ENCODE data around the gene RIC3. TPM values are rescaled to one million over a fixed set of nuclear protein-coding genes. Genes with fewer than 3 reads are reported as not detected.

RIC3 gene
- total and polyA plus RNA-seq, 2 of the 8 experiments (the other 6 are each of a cell fraction or from before 2014, with no cell fraction given), result 6.4 to 15.5 TPM

GRCh38 chr11:8060146-8060719 lies 108.6 kb downstream of the RIC3 start (continued):
- no peak for TF ChIP-seq RAD21 (IDR thresholded peaks at IDR 0.05 in 1 of 2, conservative IDR thresholded peaks at IDR 0.05 in 1 of 2; ENCODE audit: low read depth in 2 of 2, low read length in 2 of 2)
- no peak for TF ChIP-seq JUND (IDR thresholded peaks at IDR 0.05; ENCODE audit: low read length)
- no peak for TF ChIP-seq EGR1 (IDR thresholded peaks at IDR 0.05; ENCODE audit: borderline replicate concordance, low read depth, low read length)
- TF ChIP-seq NRF1 (IDR thresholded peaks at IDR 0.05; ENCODE audit: low read depth, low read length), result no peak
- no peak for TF ChIP-seq KDM4A (IDR thresholded peaks at IDR 0.05; ENCODE audit: low read depth, low read length, severe bottlenecking)
